Nucleus accumbens (tissue), 56 donors: ENCODE results near the gene FBXW12.
A peak's percentile ranks its signal among the peaks of the same experiment; 100 is the strongest.
"Not testable (repeated sequence)": the region's sequence is repeated elsewhere in the genome, so short reads cannot be mapped to it uniquely, and the experiment has no call there.

ENCODE experiments used
- DNase-seq, 56 donors: peaks; one replicate each; lab custom pipeline; 2025; lab: John Stamatoyannopoulos, UW

Gene FBXW12

GRCh38 chr3:48371651-48372376 lies at the start of gene FBXW12:
FBXW12 (plus strand) TSS chr3:48372219; CDS start chr3:48372768, 549 bp downstream.
- no peak for DNase-seq

- not testable (repeated sequence) for DNase-seq
Observed at GRCh38 chr3:48331706-48332435, 40.1 kb upstream of the FBXW12 start.

- not testable (repeated sequence) for DNase-seq
Observed at GRCh38 chr3:48333346-48334245, 38.4 kb upstream of the FBXW12 start, which contains the start of gene SPINK8. SPINK8 (minus strand) TSS chr3:48333661; CDS start chr3:48328341, 5,320 bp downstream.

- DNase-seq = no peak
Observed at GRCh38 chr3:48334605-48335004, 37.4 kb upstream of the FBXW12 start.

GRCh38 chr3:48335286-48335685 lies 36.7 kb upstream of the FBXW12 start:
- DNase-seq = peak in 2 of 56 donors; percentile 0 to 5

GRCh38 chr3:48337536-48337935 lies 34.5 kb upstream of the FBXW12 start:
- DNase-seq = not testable (repeated sequence)

GRCh38 chr3:48338635-48339034 lies 33.4 kb upstream of the FBXW12 start:
- DNase-seq = no peak

- DNase-seq = no peak
Observed at GRCh38 chr3:48343432-48343831, 28.6 kb upstream of the FBXW12 start.

- DNase-seq = no peak
Observed at GRCh38 chr3:48344867-48345507, 27.0 kb upstream of the FBXW12 start.

- DNase-seq = no peak
Observed at GRCh38 chr3:48345946-48346572, 26.0 kb upstream of the FBXW12 start.

- no peak for DNase-seq
Observed at GRCh38 chr3:48347500-48347899, 24.5 kb upstream of the FBXW12 start.

- DNase-seq = no peak
Observed at GRCh38 chr3:48352546-48352945, 19.5 kb upstream of the FBXW12 start.

- DNase-seq = no peak
Observed at GRCh38 chr3:48353987-48354386, 18.0 kb upstream of the FBXW12 start.

- DNase-seq = no peak
Observed at GRCh38 chr3:48356419-48356818, 15.6 kb upstream of the FBXW12 start.

GRCh38 chr3:48361928-48362327 lies 10.1 kb upstream of the FBXW12 start:
- no peak for DNase-seq

GRCh38 chr3:48364840-48365239 lies 7.2 kb upstream of the FBXW12 start:
- no peak for DNase-seq

GRCh38 chr3:48367201-48367600 lies 4.8 kb upstream of the FBXW12 start:
- DNase-seq = peak in 1 of 56 donors; percentile 6

GRCh38 chr3:48369693-48370332 lies 2.2 kb upstream of the FBXW12 start:
- no peak for DNase-seq

GRCh38 chr3:48370333-48370713 lies 1.7 kb upstream of the FBXW12 start:
- DNase-seq = no peak
